Renal cortex interstitium (tissue), 11 donors: ENCODE data around the gene SSBP3. TPM values are rescaled to one million over a fixed set of nuclear protein-coding genes. Genes with fewer than 3 reads are reported as not detected.
"Not testable (repeated sequence)": the region's sequence is repeated elsewhere in the genome, so short reads cannot be mapped to it uniquely, and the experiment has no call there.

ENCODE experiments used
- DNase-seq, 11 donors: peaks; one replicate each; pipeline ENCODE4 v3.0.0-alpha.2; 2013; ENCODE audit warnings: low read depth in 9 of 11, low spot score in 4 of 11; ENCODE audit errors: extremely low read depth in 1 of 11
- polyA plus RNA-seq, 3 donors: library from polyadenylated mRNA; unstranded; fragments of 120-200 nt; gene quantifications; one replicate each; pipeline ENCODE4 v1.2.1, GENCODE V29; 2013; ENCODE audit not compliant: insufficient read length in 3 of 3

The SSBP3 gene
- polyA plus RNA-seq, 3 donors, result 119 to 124 (median 120) TPM

DNA sequence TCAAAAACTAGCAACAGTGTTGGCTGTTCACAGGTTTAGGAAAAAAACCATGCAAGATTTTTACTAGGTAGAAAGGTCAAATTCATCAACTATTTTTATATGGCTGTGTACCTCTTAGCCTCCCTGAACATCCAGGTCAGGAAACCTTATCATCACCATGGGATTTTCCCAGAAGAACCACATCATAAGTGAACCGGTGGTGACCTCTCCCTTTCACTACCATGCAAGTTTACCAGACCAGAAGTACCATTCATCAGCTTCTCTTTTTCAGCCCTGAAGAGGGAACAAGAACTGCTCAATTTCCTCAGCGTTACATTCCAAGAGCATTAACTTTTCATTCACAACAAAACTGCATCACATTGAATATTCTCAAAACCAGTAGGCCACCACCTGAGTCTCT is 5.9 kb downstream of the SSBP3 start:
- no peak for DNase-seq

DNA sequence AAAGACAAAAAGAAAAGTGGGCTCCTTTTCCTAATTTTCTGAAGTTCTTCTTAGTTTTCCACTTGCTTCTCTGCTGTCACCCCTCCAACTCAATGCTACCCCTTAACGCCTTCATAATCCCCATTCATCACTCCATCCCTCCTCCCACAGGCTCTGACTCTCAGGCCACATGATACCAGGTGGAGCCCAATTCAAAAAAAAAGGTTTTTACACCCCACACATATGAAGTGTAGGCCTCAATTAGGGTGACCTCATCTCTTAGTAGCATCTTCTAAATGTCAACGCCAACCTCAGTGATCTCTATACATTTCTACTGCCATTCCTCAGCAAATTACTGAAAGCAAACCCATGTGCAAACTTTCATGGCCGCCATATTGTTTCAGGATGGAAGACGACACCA is 6.4 kb downstream of the SSBP3 start:
- DNase-seq, result no peak

DNA sequence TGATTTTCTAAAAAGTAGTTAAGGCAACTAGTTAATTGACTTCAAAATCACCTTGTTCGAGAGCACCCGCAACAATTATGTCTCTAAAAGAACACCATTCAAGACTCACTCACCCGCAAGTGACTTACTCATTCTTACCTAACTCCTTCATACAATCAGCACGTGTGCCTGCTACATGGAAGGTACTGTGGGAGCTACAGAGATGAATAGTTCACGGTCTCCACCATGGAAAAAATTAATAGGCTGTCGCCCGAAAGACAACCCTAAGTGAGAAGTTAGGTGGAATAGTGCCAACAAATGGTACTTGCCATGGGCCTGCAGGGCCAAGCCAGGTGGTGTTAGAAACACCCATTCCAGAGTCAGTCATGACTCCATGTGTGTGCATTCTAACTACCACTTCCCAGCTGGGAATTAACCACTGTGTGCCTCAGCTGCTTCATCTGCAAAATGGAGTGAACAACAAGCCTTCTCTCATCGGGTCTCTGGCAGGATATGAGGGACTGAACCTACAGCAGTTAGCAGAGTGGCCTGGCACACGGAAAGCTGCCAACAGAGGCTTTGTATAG is 7.1 kb downstream of the SSBP3 start:
- no peak for DNase-seq

DNA sequence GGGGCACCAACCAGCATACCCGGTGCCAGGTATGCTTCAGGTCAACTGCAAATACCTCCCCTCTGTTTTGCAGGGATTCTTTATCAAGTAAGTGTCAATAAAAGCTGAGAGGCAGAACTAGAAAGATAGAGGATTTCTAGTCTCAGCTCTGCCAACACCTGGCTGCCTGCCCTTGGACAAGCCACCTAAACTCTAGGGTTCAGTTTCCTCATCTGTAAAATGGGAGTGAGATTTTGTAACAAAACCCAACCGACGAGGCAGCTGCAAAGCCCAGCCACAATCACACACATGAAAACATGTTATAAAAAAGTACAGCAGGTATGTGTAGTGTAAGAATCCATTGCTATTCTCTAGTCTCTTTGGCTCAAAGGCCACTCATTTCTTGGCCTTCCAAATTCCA is 8.2 kb downstream of the SSBP3 start:
- DNase-seq, result no peak

DNA sequence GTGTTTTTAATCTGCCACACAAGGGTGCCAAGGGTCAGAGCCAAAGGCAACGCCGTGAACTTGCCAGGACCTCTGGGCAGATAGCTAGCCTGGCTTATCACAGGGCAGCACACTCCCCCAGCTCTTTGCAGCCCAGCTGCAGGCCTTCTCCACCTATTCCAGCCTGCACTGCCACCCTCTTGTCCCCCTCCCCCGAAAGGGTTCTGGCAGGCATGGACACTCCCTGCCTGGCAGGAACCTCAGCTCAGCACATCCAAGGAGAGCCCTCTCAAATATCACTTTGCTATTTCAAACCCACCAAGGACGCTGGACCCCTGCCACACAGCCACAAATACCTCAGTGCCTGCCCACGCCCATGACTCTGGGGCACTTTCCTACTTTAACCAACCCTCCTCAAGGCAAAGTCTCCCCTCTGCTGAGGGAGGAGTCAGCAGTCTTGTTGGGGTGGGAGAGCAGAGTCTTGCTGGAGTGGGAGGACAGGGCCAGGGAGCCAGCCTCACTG is 9.1 kb downstream of the SSBP3 start:
- no peak for DNase-seq

DNA sequence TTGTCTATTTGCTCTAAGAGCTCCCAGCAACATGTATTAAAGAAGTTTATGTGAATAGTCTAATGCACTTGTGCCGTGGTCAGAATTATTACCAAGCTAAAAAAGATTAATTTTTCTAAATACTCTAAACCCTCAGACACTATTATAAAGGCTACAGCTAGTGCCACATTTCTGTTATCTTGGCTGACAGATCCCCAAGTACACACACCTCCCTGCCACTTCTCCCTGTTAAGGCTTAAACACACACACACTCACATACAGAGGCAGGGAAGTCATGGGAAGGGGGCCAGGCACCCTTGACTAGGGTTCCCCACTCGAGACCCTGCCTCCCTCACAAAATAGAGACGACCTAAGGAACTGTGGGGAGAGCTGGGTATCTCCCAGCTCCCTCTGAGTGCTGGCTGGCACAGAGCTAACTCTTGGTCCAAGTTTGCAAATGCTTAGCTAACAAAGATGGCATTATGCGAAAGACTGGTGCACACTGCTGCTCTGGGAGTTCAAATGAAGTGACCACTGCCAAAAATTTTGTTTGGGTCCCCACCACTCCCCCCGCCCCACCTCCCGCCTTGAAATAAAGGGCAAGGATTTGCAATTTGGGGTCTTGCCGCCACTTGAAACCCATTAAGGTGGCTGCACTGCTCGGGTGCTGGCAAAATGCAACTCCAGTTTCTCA is 9.8 kb downstream of the SSBP3 start:
- DNase-seq, result no peak

DNA sequence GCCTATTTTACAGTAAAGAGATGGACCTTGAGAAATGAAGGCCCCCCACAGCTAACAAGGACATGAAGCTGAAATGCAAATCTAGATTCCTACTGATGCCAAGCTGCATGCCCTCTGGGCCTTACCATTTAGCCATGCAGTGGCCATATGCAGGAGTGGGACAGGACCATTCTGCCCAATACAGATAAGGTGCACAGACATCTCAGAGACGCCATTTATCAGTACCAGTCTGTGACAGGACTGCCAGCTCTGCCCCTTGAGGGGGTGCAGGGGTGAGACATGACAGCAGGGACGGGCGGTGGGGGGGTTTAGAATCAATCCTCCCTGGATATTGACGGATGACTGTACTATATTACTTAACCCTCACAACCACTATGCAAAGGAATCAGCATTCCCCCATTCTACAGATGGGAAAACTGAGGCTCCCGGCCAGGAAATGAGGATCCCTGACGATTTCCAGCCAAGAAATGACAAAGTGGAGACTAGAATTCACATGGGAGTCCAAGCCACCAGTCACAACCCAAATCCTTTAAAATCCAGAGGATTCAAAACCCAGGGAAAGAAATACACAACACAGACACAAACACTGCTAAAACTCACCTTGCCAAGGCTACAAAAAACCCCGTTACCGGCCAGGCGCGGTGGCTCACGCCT is 10.8 kb downstream of the SSBP3 start:
- DNase-seq, result no peak

DNA sequence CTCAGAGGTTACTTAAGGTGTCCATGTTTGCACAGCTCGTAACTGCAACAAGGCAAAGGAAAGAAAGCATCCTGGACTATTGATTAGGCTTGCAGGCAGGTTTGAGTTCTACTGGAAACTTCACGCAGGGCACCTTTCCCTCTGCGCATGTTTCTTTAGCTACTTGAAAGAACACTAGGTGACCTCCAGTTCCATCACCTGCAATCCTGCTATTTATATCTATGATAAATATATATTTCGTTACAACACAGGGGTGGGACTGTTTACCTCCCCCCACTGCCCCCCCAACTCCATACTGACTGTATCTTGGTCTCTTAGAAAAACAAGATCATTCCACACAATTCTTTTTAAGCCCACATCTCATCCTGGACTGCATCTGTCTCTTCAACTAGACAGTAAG is 12.1 kb downstream of the SSBP3 start:
- DNase-seq, result no peak

DNA sequence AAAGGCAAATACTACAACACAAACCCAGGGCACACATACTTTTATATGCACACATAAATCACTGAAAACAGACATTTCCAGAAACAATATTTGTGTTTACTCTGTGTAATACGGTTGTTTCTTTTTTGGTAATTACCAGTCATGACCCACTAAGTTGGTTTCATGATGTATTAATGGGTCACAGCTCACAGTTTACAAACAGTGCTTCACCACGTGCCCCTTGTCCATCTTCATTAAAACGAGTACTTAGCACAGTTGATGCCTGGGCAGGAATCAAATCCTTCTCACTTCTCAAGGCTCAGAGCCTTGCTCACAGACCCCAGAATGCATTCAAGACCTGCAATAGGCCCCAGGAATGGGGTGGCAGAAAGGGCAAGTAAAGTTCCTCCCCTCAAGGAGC is 13.8 kb downstream of the SSBP3 start:
- no peak for DNase-seq

DNA sequence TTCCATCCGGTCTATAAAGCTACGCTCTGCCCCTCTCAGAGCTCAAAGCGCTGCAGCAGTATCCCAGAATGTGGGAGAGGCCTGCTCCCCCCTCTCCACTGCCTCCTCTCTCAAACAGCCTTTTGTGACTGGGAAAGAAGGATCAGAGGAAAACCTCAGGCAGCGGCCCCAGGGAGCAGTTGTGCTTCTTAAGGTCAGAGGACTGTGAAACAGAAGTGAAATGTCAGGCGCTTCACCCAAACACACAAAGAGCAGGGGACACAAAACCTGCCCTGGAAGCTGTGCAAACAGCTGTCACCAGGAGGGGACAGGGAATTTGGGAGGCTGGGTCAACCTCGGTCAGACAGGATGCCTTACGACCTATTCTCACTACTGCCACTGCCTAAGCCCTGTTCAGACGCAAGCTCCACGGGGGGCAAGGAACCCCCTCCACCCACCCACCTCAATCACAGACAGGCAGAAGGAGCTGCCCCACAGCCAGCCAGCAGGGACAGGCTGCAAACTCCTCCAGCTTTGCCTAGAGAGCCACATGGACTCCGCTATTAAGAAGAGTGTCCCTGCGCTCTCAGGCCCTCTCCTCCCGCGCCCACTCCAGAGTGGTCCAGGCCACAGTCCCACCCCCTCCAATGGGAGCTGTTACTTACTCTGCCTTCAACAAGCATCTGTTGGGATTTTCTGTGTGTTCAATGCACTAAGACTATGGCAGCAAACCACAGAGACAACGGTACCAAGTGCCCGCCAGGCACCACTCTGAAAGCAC is 14.6 kb downstream of the SSBP3 start:
- no peak for DNase-seq

DNA sequence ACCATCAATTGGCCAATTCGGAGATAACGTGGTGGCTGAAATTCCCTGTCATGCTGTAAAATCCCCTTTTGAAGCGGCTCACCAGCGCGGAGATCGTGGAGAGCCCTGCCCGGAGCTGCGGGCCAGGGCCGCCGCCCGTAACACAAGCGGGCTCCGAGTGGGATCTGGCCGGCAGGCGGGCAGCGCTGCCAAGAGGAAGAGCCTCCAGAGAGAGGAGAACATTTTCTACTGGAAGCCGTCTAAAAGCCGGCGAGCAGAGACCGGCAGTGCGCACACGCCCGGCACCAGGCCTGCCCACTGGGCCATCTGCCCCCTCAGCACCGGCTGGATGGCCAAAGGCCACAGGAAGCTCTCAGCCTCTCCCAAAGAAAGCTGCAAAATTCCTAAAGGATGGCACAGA is 15.5 kb downstream of the SSBP3 start:
- no peak for DNase-seq

DNA sequence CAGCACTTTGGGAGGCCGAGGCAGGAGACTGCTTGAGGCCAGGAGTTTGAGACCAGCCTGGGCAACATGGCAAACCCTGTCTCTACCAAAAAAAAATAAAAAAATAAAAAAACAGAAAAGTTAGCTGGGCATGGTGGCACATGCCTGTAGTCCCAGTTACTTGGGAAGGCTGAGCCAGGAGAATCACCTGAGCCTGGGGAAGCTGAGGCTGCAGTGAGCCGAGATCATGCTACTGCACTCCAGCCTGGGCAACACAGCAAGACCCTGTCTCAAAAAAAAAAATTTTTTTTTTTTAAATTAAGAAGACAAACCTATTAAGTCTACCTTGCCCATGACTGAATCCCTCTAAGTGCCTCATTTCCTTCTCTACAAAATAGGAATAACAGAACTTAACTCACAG is 16.6 kb downstream of the SSBP3 start:
- not testable (repeated sequence) for DNase-seq

DNA sequence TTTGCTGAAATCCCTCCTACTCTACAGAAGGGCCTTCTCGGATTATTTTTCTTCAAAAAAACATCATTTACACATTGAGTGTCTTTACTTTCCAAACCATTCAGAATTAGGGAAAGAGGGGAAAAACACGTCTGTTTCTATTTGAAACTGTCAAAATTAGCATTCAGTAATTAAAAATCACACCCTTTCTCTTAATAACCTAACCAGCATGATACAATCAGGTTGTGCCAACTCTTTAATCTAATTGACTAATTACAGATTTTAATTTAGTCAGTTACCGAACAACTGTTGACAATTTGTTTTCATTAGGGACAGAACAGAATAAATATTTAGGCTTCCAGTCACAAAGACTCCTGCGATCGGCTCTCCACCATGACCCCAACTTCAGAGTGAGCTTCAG is 18.8 kb downstream of the SSBP3 start:
- DNase-seq, result no peak

DNA sequence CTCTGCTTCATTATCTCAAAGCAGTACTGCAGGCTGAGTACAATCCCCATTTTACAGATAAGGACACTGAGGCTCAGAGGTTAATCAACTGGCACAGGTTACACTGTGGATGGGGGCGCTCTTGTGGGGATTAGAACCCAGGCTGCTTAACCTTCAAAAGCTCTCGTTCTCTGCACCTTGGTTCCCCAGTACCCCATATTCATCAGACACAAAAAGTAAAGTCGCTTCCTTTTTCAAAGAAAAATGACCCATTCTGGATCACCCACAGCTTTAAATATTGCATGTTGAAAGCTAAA is 20.5 kb downstream of the SSBP3 start:
- no peak for DNase-seq

DNA sequence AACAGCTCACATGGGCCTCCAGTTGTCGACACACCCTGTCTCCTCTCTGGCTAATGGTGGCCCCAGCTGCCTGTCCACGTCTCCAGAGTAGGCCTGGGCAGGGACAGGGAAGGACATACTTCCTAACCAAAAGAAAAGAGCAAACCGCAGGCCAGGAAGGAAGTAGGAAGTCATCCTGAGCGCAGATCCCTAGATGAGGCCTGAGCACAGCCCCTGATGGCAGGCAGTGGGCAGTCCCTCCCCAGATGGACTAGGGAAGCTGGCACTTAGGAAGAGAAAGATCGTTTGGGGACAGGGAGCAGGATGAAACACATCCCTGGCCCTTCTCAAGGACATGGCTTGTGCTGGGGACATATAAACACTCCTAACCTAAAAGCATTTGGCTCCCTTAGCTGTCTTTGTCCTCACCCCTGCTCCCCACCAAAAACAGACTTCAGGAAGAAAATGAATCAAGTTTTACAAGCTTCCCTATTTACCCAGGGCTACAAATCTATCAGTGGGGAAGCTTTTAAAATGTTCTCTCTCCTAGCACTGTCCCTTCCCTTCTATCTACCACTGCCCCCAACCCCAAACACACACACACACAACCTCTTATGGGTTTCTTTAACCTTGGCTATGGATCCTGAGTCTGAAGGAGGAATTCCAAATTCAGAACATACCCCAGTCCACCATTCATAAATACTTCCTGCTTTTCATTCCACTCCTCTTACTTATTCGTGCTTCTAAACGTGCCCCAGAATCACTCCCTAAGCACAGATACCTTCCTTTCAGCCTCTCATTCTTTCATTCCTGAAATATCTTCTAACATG is 21.1 kb downstream of the SSBP3 start:
- no peak for DNase-seq

DNA sequence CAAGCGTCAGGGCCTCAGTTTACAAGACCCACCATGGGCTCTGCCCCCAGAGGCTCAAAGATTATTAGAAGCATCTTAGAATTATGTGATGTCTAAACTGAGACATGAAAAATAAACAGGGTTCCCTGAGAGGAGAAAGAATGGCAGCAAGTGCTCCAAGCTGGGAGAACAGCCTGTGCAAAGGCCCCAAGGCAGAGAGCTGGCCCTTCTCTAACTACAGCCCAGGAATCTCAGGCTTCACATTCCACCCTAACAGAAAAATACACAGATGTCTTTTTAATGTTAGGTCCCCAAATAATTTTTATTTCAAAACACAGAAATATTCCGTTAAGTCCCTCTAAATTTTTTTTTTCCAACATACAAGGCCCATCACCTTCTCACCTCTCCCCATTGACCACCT is 21.7 kb downstream of the SSBP3 start:
- DNase-seq, result no peak

DNA sequence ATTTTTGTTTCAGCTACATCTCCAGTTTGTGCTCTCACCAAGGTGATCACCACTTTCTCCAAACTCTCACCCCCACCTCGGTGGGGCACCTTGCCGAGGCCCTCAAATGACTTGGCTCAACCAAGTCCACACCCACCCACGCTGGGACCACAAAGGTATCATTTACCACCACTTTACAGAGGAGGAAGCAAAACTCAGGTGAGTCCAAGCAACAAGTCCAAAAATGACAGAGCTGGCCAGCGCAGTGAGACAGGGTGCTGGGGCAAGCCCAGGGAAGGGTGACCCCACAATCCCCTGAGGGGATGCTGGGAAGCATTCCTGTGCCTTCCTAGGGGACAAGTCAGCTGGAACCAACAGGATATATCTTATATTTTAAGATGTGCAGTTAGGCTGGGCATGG is 24.7 kb downstream of the SSBP3 start:
- DNase-seq, result no peak

DNA sequence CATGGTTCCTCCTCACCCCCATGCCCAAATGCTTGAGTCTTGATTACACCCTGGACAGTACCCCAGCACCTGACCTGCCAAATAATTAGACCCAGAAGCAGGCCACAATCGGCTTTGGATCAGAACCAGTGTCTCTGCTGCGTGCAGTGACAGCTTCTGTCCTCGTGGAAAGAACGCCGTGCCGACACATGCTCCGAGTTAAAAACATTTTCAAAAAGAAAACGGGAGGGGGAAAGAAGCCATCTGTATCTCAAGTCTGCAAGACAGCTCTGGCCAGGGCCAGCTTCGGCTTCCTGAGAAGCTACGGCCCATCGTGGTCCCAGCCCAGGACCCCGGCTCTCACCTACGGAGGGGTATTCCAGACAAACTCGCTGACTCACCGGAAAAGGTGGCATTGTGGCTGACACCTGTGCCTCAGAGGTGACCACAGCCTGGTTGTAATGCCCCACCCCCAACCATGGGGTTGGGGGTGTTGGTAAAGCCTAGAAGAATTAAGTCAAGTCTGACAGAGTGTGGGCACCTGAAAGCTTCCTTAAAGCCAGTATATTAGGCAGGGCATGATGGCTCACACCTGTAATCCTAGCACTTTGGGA is 25.8 kb downstream of the SSBP3 start:
- no peak for DNase-seq
